ACC112 (cell line): ENCODE results near the gene CPEB2.

Experiments used
- H2AFZ ChIP-seq: fragments of 200-600 bp; sonication (generic); one replicate; pipeline ENCODE4 v1.6.0; 2017; ENCODE audit warnings: antibody characterized with exemption, low read length; ENCODE audit not compliant: unreplicated experiment
- H3K27ac ChIP-seq: fragments of 200-600 bp; sonication (generic); 2 replicates; pipeline ENCODE4 v1.5.1; 2014; ENCODE audit warnings: low read depth, mild to moderate bottlenecking, antibody characterized with exemption, low read length, moderate library complexity
- H3K27me3 ChIP-seq: fragments of 200-600 bp; sonication (generic); 2 replicates; pipeline ENCODE4 v1.6.1; 2014; ENCODE audit warnings: mild to moderate bottlenecking, antibody characterized with exemption, low read length, moderate library complexity, mixed read lengths; ENCODE audit not compliant: insufficient read depth
- H3K36me3 ChIP-seq: fragments of 200-600 bp; sonication (generic); 2 replicates; pipeline ENCODE4 v1.6.1; 2016; ENCODE audit warnings: mild to moderate bottlenecking, antibody characterized with exemption, low read length, moderate library complexity, mixed read lengths; ENCODE audit not compliant: insufficient read depth
- H3K4me1 ChIP-seq: fragments of 200-600 bp; sonication (generic); one replicate; pipeline ENCODE4 v1.6.1; 2016; ENCODE audit warnings: low read length, mixed read lengths; ENCODE audit not compliant: insufficient read depth, unreplicated experiment, control insufficient read depth
- H3K4me3 ChIP-seq: fragments of 200-600 bp; sonication (generic); 2 replicates; pipeline ENCODE4 v1.5.1; 2014; ENCODE audit warnings: mild to moderate bottlenecking, low read depth, low read length
- H3K79me2 ChIP-seq: fragments of 200-600 bp; sonication (generic); one replicate; pipeline ENCODE4 v1.6.0; 2016; ENCODE audit warnings: low read length; ENCODE audit not compliant: control insufficient read depth, unreplicated experiment, insufficient read depth

CPEB2 gene

DNA sequence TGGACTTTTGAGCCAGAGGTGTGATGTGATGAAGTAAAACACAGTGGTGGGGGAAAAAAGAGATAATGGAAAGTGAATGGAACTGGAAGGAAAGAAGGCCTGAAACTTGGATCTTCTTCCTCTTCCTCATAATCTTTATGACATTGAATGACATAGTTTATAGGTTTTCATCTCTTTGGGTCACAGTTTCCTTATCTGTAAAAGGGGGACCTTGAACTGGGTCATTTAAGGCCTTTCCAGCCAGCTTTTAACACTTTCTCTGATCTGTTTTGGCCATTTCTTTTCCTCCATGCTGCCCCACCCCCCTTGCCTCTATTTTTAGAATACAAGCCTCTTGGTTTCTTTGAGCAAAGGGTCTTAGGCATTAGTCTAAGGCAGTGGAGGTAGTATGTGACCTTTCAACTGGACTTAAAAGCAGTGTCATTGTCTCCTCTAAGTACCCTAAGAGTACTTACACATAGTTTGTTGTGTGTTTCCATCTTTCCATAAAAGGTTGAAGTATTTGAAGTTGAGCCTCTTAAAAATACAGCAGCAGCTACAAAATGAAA is 7.8 kb downstream of the CPEB2 start:
- no peaks in the 10 kb centered on the region for H3K27me3 ChIP-seq
- peaks cover 58% of the 10 kb centered on the region for H3K36me3 ChIP-seq
- no peak overlapping the region for H2AFZ ChIP-seq
- peaks cover 90% of the 10 kb centered on the region for H3K79me2 ChIP-seq
- no peak overlapping the region for H3K4me3 ChIP-seq
- peaks cover 47% of the 10 kb centered on the region for H3K4me1 ChIP-seq
- no peak overlapping the region for H3K27ac ChIP-seq

DNA sequence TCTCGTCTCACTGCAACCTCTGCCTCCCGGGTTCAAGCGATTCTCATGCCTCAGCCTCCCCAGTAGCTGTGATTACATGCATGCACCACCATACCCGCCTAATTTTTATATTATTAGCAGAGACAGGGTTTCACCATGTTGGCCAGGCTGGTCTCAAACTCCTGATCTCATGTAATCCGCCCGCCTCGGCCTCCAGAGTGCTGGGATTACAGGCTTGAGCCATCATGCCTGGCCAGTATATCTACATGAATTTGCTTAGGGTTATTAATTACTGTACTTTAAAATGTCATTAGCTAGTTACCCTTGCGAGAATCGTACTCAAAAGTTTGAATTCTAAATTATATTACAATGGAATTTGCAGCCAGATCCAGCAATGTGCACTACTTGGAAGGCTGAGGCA is 8.9 kb downstream of the CPEB2 start:
- Histone ChIP-seq H3K27me3 (no peaks in the 10 kb centered on the region), H3K4me1 (peaks cover 55% of the 10 kb centered on the region), H3K79me2 (peaks cover 90% of the 10 kb centered on the region)

DNA sequence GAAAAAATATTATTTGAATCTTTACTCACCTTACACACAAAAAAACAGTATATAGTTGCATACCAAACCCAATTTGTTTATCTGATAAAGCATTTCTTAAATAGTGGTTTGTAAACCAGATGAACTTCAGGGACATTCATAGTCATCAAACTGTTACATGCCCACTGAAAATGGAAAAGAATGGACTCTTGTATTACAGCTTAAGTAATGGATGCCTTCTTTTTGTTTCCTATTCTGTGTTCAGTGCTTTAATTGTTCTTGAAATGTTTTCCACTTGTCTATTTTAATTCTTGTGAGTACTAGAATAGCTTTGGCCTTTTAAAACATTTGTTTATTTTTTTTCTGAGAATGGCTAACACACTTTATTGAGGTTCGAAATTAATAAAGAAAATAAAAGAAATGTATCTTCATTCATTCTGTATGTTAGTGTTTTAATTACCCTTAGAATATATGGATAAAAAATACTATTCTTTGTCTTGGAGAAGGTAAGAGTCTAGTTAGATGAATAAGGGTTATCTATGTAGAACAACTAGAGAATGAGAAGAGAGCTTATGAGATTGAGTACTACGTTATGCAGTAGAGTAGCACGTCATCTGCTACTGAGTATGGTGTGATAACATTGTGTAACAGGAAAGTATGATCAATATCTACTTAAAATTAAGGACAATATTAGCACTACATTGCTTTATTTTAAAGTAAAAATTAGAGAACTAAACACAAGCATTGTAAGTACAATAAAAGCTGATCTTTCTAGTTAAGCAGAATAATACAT is 9.9 kb downstream of the CPEB2 start:
- peaks cover 70% of the 10 kb centered on the region for H3K36me3 ChIP-seq
- peaks cover 59% of the 10 kb centered on the region for H3K4me1 ChIP-seq
- peaks cover 85% of the 10 kb centered on the region for H3K79me2 ChIP-seq
- no peak overlapping the region for H3K4me3 ChIP-seq
- no peaks in the 10 kb centered on the region for H3K27me3 ChIP-seq
- H3K27ac ChIP-seq: no peak overlapping the region
- no peak overlapping the region for H2AFZ ChIP-seq

More for the DNA sequence above, 8.9 kb downstream of the CPEB2 start:
- Histone ChIP-seq H3K27ac (no peak overlapping the region), H2AFZ (no peak overlapping the region), H3K36me3 (peaks cover 61% of the 10 kb centered on the region), H3K4me3 (no peak overlapping the region)

DNA sequence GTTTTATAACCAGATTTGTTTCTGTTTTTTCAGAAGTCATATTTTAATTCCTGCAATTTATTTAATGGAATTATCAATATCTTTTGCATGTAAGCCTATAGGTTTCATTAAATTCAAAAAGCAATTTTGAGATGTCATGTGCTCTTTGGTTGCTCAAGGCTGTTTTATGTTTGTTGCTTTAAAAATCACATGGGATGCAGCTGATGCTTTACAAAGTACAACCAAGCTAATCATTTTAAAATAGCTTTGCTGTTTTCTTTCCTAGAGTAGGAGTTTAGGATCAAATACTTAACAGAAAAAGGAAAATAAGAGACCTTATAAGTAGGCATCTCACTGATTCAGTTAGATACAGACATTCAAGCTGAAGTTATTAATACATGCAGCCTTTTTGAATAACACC is 11.3 kb downstream of the CPEB2 start:
- no peak overlapping the region for H2AFZ ChIP-seq
- peaks cover 70% of the 10 kb centered on the region for H3K36me3 ChIP-seq
- no peak overlapping the region for H3K4me3 ChIP-seq
- H3K27me3 ChIP-seq: no peaks in the 10 kb centered on the region
- H3K79me2 ChIP-seq: peaks cover 83% of the 10 kb centered on the region
- H3K4me1 ChIP-seq: peaks cover 63% of the 10 kb centered on the region
- H3K27ac ChIP-seq: no peak overlapping the region

DNA sequence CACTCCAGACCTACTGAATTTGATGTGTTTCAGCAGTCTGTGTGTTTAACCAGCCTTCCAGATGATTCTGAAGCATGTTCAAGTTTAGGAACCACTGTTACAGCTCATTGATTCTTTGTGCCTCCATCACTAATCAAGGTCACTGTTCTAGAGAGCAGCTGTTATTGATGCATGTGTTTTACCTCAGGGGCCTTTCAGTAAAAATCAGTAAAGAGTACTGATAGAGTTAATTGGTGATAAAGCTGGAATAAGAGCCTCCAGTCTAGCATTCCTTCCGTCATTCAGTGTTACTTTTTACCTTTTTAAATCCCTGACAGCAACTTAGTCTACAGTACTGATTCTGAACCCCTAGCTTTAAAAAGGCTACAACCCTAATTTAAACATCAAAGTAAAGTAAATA is 12.9 kb downstream of the CPEB2 start:
- Histone ChIP-seq H2AFZ (no peak overlapping the region), H3K4me1 (peaks cover 47% of the 10 kb centered on the region), H3K79me2 (peaks cover 79% of the 10 kb centered on the region), H3K4me3 (no peak overlapping the region), H3K36me3 (peaks cover 65% of the 10 kb centered on the region), H3K27ac (no peak overlapping the region), H3K27me3 (no peaks in the 10 kb centered on the region)

DNA sequence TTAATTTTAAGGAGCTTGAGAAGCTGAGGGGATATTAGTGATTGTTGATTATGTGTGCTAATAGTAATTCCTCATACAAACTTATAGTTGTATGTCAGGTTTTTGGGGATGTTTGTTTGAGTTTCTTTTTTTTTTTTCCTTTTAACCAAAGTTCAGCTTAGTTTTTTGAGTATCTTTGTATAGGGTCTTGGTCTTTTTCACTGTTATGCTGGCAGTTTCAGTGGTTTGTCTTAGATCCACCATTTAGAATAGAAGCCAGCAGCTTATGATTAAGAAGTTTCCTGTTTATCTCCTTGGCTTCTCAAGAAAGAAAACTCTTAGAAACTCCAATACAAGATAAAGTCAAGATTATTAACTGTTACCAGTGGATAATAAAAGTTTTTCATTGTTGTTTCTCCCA is 16.1 kb downstream of the CPEB2 start:
- Histone ChIP-seq H3K79me2 (peaks cover 81% of the 10 kb centered on the region), H3K36me3 (peaks cover 66% of the 10 kb centered on the region), H3K27ac (peak overlapping the region; percentile 21), H3K4me3 (no peak overlapping the region), H3K27me3 (no peaks in the 10 kb centered on the region), H2AFZ (no peak overlapping the region), H3K4me1 (peaks cover 58% of the 10 kb centered on the region)

DNA sequence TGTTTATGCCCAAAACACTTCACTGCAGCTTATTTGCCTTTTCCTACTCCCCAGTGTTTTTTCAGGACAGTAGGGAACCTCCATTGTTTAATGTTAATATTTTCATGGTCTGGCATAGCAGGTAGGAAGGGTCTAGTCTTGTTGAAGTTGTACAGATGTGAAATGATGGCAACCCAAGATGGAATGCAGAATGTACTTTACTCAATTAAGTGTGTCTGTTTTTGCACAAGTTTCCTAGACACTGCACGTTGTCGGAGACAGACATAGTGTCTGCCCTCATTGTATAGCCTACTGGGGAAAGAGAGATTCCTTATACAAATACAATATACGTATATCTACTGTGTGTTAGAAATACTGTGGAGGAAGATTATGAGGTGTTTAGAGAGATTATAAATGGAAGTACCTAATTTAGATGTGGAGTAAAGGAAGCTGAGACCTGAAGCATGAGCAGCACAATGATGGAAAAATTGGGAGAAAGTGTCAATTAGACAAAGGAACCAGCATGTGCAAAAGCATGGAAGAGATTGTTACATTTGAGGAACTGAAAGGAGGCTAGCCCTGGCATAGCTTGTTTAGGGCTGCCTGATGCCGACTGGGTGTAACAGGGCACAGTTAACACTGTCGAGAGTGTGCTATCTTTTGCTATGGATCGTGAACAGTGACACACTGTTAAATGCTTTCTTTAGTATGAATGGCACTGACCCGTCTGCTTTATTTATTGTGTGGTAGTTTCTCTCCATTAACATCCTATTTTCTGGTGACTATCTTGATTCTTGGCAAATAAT is 18.4 kb downstream of the CPEB2 start:
- Histone ChIP-seq H3K4me3 (no peak overlapping the region), H2AFZ (no peak overlapping the region), H3K79me2 (peaks cover 75% of the 10 kb centered on the region), H3K27ac (no peak overlapping the region), H3K4me1 (peaks cover 61% of the 10 kb centered on the region), H3K27me3 (no peaks in the 10 kb centered on the region), H3K36me3 (peaks cover 69% of the 10 kb centered on the region)

DNA sequence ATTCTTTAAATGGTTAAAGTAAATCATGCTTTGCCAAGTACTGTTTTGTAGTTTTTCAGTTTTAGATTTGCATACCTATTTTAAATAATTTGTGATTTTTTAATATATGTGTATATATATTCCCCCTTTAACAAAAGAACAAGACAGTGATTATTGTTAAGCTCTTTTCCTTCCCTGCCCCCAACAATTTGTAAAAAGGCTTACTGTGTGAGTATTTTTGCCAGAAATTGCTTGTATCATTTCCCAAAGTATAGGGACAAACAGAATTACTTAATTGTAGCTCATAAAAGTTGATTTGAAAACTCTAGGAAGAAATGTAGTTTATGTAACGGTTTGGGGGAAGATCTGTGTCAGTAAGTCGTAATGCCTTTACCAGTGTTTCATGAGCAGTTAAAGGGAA is 19.0 kb downstream of the CPEB2 start:
- H3K79me2 ChIP-seq: peaks cover 73% of the 10 kb centered on the region
- H3K4me1 ChIP-seq: peaks cover 56% of the 10 kb centered on the region
- H3K27me3 ChIP-seq: no peaks in the 10 kb centered on the region
- H3K27ac ChIP-seq: 0 out of 2 replicates have a peak overlapping the region, but pooled peaks have one; percentile 21
- H3K36me3 ChIP-seq: peaks cover 67% of the 10 kb centered on the region
- H2AFZ ChIP-seq: no peak overlapping the region
- H3K4me3 ChIP-seq: no peak overlapping the region

DNA sequence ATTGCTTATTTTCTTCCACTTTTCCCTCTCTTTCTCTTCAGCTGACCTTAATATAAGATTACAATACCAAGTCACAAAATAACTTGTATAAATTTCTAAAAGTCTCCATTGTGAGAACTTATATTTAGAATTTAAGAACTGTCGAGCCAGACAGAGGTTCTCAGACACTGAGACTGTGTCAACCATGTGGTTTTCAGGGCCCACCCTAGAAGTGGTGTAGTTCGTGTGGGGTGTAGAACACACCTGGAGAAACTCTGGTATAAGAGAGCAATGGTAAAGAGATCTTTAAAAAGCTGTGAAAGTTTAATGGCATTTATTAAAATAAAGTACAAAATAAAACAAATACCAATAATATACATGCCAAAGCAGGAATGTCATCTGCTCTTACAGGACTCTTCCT is 19.7 kb downstream of the CPEB2 start:
- no peak overlapping the region for H2AFZ ChIP-seq
- no peak overlapping the region for H3K4me3 ChIP-seq
- H3K27ac ChIP-seq: 0 out of 2 replicates have a peak overlapping the region, but pooled peaks have one; percentile 21
- peaks cover 75% of the 10 kb centered on the region for H3K79me2 ChIP-seq
- H3K27me3 ChIP-seq: no peaks in the 10 kb centered on the region
- peaks cover 50% of the 10 kb centered on the region for H3K4me1 ChIP-seq
- peaks cover 65% of the 10 kb centered on the region for H3K36me3 ChIP-seq

DNA sequence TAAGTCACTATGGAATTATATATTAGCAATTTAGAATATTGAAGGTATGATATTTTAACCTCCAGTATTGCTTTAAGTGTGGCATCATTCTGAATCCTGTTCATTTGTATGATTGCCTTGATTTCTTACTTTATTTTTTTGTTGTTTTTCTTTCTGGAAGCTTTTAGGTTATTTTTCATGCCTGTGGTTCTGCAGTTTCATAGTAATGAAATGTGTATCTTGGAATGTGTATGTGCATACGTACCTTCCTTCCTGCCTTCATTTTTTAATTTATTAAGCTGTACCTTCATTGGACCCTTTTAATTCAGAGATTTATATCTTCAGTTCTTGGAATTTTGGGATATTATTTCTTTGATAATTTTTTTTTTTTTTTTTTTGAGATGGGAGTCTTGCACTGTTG is 22.1 kb downstream of the CPEB2 start:
- Histone ChIP-seq H3K4me1 (peaks cover 54% of the 10 kb centered on the region), H3K36me3 (peaks cover 75% of the 10 kb centered on the region), H3K79me2 (peaks cover 80% of the 10 kb centered on the region)

More for the DNA sequence above, 22.1 kb downstream of the CPEB2 start:
- Histone ChIP-seq H3K27me3 (no peaks in the 10 kb centered on the region), H2AFZ (no peak overlapping the region), H3K4me3 (no peak overlapping the region), H3K27ac (peak overlapping the region; percentile 18; the same call in 1 of the 2 replicates)
